ENCODE measurements around the gene POLR1A.

Gene POLR1A

GRCh38 chr2:86020984-86021383 is 84.7 kb downstream of the POLR1A start:
- no peak for DNase-seq (ENCODE audit: extremely low read depth, low read depth)
- no peak overlapping the region for H3K4me3 ChIP-seq (replicated peaks; ENCODE audit: low read depth, low read length)
- no peak for TF ChIP-seq CTCF (IDR thresholded peaks at IDR 0.05; ENCODE audit: low read depth, low read length, missing control alignments)

GRCh38 chr2:86019121-86019520 is 86.6 kb downstream of the POLR1A start:
- DNase-seq (ENCODE audit: extremely low read depth, low read depth), result no peak
- no peak overlapping the region for H3K4me3 ChIP-seq (replicated peaks; ENCODE audit: low read depth, low read length)
- TF ChIP-seq CTCF (IDR thresholded peaks at IDR 0.05; ENCODE audit: low read depth, low read length, missing control alignments), result no peak

DNA sequence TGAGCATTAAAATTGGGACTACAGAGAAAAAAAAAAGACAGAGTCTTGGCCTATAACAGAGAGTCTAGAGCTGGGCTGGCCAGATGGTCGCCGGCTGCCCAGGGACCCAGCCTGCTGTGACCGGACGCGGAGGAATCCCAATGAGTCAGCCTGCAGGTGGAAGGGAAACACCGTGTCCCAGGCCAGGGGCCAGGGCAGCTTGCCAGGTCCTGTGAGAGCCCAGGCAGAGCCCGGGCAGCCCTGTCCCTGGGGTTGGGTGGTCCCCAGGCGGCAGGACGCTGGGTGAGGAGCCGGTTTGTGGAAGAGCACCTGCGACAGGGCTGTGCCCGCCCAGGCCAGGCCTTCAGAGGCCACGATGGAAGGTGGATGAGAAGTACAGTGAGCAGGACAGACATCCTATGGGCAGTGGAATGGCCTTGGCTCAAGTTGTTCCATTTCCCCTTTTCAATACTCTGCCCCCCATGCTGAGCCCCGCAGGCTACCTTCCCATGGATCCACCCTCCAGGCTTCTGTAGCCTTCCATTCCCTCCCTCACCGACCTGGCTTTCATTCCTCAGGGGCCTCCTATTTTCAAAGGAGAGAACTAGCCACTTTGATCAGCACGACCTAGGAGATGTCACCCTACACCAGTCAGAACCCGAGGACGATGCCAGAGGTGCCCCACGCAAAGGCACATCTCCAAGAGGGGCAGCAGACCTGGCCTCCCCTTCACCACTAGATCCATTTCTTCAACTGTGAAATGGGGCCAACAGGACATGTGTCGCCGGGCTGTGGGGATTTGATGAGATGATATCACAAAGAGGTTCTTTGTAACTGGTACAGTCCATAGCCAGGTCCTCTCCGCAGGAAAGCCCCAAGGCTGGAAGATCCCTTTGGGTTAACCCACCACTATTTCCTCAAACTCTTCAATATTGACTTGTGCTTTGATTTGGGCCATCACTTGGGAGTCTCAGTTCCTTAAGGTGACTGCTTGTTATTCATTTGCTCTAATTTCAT is 87.5 kb downstream of the POLR1A start:
- H3K4me3 ChIP-seq (replicated peaks; ENCODE audit: low read depth, low read length), result no peak overlapping the region
- TF ChIP-seq CTCF (IDR thresholded peaks at IDR 0.05; ENCODE audit: low read depth, low read length, missing control alignments), result no peak
- no peak for DNase-seq (ENCODE audit: extremely low read depth, low read depth)

- no peak overlapping the region for H3K4me3 ChIP-seq (replicated peaks; ENCODE audit: low read depth, low read length)
- no peak for DNase-seq (ENCODE audit: extremely low read depth, low read depth)
- TF ChIP-seq CTCF (IDR thresholded peaks at IDR 0.05; ENCODE audit: low read depth, low read length, missing control alignments), result no peak
Measured at GRCh38 chr2:86016581-86016980, 89.1 kb downstream of the POLR1A start.

DNA sequence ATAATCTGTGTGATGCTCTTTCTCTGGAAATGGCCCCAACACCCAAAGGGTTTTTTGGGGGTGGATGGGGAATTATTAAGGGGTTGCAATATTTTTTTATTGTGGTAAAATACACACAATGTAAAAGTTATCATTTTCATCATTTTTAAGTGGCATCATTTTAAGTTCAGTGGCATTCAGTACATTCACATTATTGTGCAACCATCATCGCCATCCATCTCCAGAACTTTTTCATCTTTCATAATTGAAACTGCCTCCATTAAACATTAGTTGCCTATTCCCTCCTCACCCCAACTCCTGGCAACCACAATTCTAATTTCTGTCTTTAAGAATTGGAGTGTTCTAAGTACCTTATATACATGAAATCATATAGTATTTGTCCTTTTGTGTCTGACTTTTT is 90.0 kb downstream of the POLR1A start:
- TF ChIP-seq CTCF (IDR thresholded peaks at IDR 0.05; ENCODE audit: low read depth, low read length, missing control alignments), result no peak
- no peak for DNase-seq (ENCODE audit: extremely low read depth, low read depth)
- H3K4me3 ChIP-seq (replicated peaks; ENCODE audit: low read depth, low read length), result no peak overlapping the region

- no peak overlapping the region for H3K4me3 ChIP-seq (replicated peaks; ENCODE audit: low read depth, low read length)
- no peak for DNase-seq (ENCODE audit: extremely low read depth, low read depth)
- TF ChIP-seq CTCF (IDR thresholded peaks at IDR 0.05; ENCODE audit: low read depth, low read length, missing control alignments), result no peak
Measured at GRCh38 chr2:86015006-86015405, 90.7 kb downstream of the POLR1A start.

All from HFF-Myc (cell line).